Activated B cell treated with CpG ODN at 0.5 μM for 24 hours (primary cell): Measurements from ENCODE around the gene TBX15. TPM values are rescaled to one million over a fixed set of nuclear protein-coding genes. Genes with fewer than 3 reads are reported as not detected.

Experiments
- ATAC-seq: fragments of 200-7000 bp; cut with Tn5 transposase; one replicate; pipeline ENCODE4 v1.10.0; 2021; ENCODE audit warnings: low read depth, mild to moderate bottlenecking, moderate library complexity
- CTCF ChIA-PET: fragments of 350-600 bp; sonication (Branson Sonifier 250); formaldehyde crosslinking; loops from one replicate; lab custom pipeline; 2021; ENCODE audit warnings: antibody characterized with exemption; lab: Charles Lee
- POLR2A ChIA-PET: fragments of 350-600 bp; sonication (Branson Sonifier 250); formaldehyde crosslinking; loops from one replicate; lab custom pipeline; 2021; ENCODE audit warnings: antibody characterized with exemption; lab: Charles Lee
- DNase-seq: peaks from one replicate; pipeline ENCODE4 v3.0.0; 2022
- H3K27ac Mint-ChIP-seq: one replicate; pipeline ENCODE4 v1.8.0; 2020; ENCODE audit warnings: mixed read lengths
- H3K27me3 Mint-ChIP-seq: one replicate; pipeline ENCODE4 v1.8.0; 2021; ENCODE audit warnings: mixed read lengths
- H3K36me3 Mint-ChIP-seq: one replicate; pipeline ENCODE4 v1.8.0; 2021; ENCODE audit warnings: low read depth, mixed read lengths
- H3K4me1 Mint-ChIP-seq: one replicate; pipeline ENCODE4 v1.8.0; 2021; ENCODE audit warnings: mixed read lengths
- H3K4me3 Mint-ChIP-seq: one replicate; pipeline ENCODE4 v1.8.0; 2020; ENCODE audit warnings: mild to moderate bottlenecking, mixed read lengths
- H3K9me3 Mint-ChIP-seq: one replicate; pipeline ENCODE4 v1.8.0; 2020; ENCODE audit warnings: mixed read lengths
- intact Hi-C: fragments of 100-400 bp; cut with micrococcal nuclease; formaldehyde crosslinking; loops from one replicate; pipeline ENCODE4 v1.15.1; 2024
- total RNA-seq: library from RNA; stranded (reverse); gene quantifications from 2 replicates; pipeline ENCODE4 v1.2.3, GENCODE V29; 2022
- TF ChIP-seq, protein P1 (sequence below): fragments of 200-600 bp; IDR thresholded peaks from one replicate; pipeline ENCODE4 v1.8.0; 2022; ENCODE audit warnings: antibody characterized with exemption, mild to moderate bottlenecking

TBX15 gene
- total RNA-seq, 1 donor from 2014 or later, result 0.09 TPM

DNA sequence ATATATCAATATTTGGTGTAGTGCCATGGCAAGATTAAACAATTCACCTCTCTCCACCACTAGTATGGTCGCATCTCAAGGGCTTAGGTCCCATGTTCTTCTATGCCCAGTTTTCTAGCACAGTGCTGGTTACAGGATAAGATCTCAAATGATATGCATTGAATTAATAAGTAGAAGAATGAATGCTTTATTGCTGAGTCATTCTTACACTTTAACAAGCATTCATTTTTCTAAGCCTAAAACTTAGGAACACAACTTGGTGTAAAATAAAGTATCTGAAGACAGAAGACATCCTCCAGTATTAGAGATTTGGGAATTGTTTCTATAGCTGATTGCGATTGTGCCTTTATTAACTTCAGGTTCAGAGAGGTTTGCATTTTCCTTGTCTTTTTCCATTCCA is 85.8 kb downstream of the TBX15 start:
- no peaks in the 10 kb centered on the region for H3K36me3 Mint-ChIP-seq
- DNase-seq (no peak), ATAC-seq (no peak)
- TF ChIP-seq, protein P1, sequence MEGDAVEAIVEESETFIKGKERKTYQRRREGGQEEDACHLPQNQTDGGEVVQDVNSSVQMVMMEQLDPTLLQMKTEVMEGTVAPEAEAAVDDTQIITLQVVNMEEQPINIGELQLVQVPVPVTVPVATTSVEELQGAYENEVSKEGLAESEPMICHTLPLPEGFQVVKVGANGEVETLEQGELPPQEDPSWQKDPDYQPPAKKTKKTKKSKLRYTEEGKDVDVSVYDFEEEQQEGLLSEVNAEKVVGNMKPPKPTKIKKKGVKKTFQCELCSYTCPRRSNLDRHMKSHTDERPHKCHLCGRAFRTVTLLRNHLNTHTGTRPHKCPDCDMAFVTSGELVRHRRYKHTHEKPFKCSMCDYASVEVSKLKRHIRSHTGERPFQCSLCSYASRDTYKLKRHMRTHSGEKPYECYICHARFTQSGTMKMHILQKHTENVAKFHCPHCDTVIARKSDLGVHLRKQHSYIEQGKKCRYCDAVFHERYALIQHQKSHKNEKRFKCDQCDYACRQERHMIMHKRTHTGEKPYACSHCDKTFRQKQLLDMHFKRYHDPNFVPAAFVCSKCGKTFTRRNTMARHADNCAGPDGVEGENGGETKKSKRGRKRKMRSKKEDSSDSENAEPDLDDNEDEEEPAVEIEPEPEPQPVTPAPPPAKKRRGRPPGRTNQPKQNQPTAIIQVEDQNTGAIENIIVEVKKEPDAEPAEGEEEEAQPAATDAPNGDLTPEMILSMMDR, result no peak
- CTCF ChIA-PET, result no interaction called here
- no peak overlapping the region for H3K27ac Mint-ChIP-seq
- H3K27me3 Mint-ChIP-seq, result no peaks in the 10 kb centered on the region
- no peak overlapping the region for H3K4me3 Mint-ChIP-seq
- POLR2A ChIA-PET, result no interaction called here
- intact Hi-C loops, result no loop called here
- no peaks in the 10 kb centered on the region for H3K9me3 Mint-ChIP-seq
- H3K4me1 Mint-ChIP-seq, result no peaks in the 10 kb centered on the region

DNA sequence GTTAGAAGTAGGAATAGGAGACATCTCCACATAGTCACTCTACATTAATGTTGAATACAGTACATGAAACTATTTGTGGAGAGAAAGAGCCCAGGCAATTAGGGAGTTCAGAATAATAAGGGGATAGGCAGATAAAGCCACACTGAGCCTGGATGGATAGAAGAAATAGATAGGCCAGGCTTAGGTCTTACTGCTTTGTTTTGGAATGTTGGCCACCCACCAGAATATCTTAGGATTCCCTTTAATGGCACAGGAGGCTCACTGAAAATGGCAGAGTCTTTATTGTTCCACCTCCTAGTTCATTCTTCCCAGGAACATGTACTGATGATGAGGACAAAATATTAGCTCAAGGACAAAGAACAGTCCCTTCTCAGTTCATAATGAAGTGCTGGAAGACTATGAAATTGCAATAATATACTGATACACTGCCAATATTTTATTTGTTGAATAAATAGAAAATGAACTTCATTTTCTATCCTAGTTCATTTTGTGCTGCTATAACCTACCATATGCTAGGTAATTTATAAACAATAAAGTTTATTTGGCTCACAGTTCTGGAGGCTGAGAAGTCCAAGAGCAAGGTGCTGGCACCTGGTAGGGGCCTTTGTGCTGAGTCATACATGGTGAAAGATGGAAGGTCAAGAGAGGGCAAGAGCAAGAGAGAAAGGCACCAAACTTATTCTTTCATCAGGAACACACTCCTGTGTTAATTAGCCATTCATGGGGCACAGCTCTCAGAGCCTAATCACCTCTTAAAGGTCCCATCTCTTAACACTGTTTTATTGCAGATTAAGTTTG is 87.3 kb downstream of the TBX15 start:
- POLR2A ChIA-PET, result no interaction called here
- intact Hi-C loops, result no loop called here

DNA sequence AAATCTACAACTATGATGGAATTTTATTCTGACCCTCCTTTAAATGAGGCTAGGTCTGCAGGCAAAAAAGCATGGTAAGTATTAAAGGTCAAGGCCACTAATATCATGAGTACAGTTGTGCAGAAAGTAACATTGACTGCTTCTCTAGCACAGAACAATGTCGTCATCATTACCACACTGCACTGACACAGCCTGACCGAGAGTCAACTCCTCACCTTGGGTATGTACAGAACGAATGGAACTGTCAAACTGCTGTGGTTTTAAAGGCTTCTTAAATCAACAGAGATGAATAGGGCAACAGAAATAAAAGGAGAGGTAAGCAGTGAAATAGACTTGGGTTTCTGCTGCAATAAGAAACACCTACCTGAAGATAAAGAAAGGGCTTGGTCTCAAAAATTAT is 88.8 kb downstream of the TBX15 start:
- no peak for DNase-seq
- Mint-ChIP-seq H3K9me3 (no peaks in the 10 kb centered on the region), H3K27ac (no peak overlapping the region), H3K27me3 (peaks cover under 1% of the 10 kb centered on the region), H3K4me1 (no peaks in the 10 kb centered on the region), H3K4me3 (no peak overlapping the region), H3K36me3 (no peaks in the 10 kb centered on the region)
- no peak for ATAC-seq
- CTCF ChIA-PET, result no interaction called here
- intact Hi-C loops, result no loop called here
- TF ChIP-seq, protein P1, result no peak
- POLR2A ChIA-PET, result no interaction called here

More for the DNA sequence above, 87.3 kb downstream of the TBX15 start:
- no peak overlapping the region for H3K4me3 Mint-ChIP-seq
- ATAC-seq (no peak), DNase-seq (no peak)
- no peaks in the 10 kb centered on the region for H3K4me1 Mint-ChIP-seq
- TF ChIP-seq, protein P1, result no peak
- H3K27ac Mint-ChIP-seq, result no peak overlapping the region
- CTCF ChIA-PET, result no interaction called here
- no peaks in the 10 kb centered on the region for H3K36me3 Mint-ChIP-seq
- H3K9me3 Mint-ChIP-seq, result no peaks in the 10 kb centered on the region
- H3K27me3 Mint-ChIP-seq, result no peaks in the 10 kb centered on the region

DNA sequence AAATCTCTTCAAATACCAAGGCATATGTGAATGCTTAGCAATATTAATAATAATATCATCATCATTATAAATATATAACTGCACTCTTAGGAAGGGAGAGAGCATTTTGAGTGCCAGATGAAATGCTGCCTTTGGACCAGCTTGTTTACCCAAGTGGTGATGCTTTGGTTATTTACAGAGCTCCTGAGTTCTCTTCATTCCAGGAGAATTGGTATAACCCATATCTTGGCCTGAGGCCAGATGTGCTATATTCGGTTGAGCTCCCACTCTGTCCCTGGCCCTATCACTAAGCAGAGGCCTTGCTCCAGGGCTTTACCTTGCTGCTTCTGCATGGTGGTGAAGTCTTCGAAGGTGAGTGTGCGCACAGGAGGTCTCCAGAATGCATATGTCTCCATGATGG is 89.4 kb downstream of the TBX15 start:
- Mint-ChIP-seq H3K4me1 (no peaks in the 10 kb centered on the region), H3K27me3 (peaks cover 2% of the 10 kb centered on the region), H3K4me3 (no peak overlapping the region), H3K36me3 (no peaks in the 10 kb centered on the region), H3K27ac (no peak overlapping the region), H3K9me3 (no peaks in the 10 kb centered on the region)
- intact Hi-C loops, result no loop called here
- ATAC-seq (no peak), DNase-seq (no peak)
- ChIA-PET POLR2A (no interaction called here), CTCF (interaction anchor here (0.7 kb wide), 1 partner anchor 9 kb away, joined by 3 read pairs; no protein-coding TSS in a partner anchor)
- TF ChIP-seq, protein P1, result no peak

DNA sequence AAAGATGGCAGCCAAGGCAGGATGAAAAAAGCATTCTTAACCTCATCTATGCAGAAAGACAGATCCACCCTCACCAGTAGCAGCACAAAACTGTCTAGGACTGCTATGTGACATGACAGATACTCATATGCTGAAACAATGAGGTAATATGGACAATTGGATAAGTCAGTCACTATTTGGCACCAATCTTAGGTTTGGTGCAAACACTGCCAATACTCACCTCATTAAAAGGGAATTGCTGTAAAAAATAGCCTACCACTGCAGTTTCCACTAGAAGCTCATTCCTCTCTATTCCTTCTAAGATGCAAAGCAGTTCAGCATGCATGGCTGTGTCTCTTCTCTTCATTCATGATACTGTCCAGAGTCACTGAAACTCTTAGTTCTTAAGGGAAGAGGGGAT is 91.7 kb downstream of the TBX15 start:
- CTCF ChIA-PET, result no interaction called here
- peaks cover 2% of the 10 kb centered on the region for H3K27me3 Mint-ChIP-seq
- POLR2A ChIA-PET, result no interaction called here
- DNase-seq, result no peak
- H3K27ac Mint-ChIP-seq, result no peak overlapping the region
- no peaks in the 10 kb centered on the region for H3K36me3 Mint-ChIP-seq
- H3K9me3 Mint-ChIP-seq, result no peaks in the 10 kb centered on the region
- TF ChIP-seq, protein P1, result no peak
- no peaks in the 10 kb centered on the region for H3K4me1 Mint-ChIP-seq
- no peak overlapping the region for H3K4me3 Mint-ChIP-seq
- intact Hi-C loops, result no loop called here
- no peak for ATAC-seq
